Memory B cell (primary cell): ENCODE results near the gene PALD1.

Experiments
- ATAC-seq: fragments of 150-1000 bp; cut with Tn5 transposase; 2 replicates; pipeline ENCODE4 v1.10.0; 2021; ENCODE audit warnings: low read depth, mild to moderate bottlenecking, moderate library complexity
- DNase-seq, 2 donors: peaks; one replicate each; pipeline ENCODE4 v3.0.0; 2022; ENCODE audit warnings: low spot score in 2 of 2
- H3K27ac Mint-ChIP-seq: one replicate; pipeline ENCODE4 v1.8.0; 2022; ENCODE audit warnings: mild to moderate bottlenecking, moderate library complexity, mixed read lengths
- H3K27me3 Mint-ChIP-seq: one replicate; pipeline ENCODE4 v1.8.0; 2022; ENCODE audit warnings: mixed read lengths
- H3K36me3 Mint-ChIP-seq: one replicate; pipeline ENCODE4 v1.8.0; 2022; ENCODE audit warnings: mild to moderate bottlenecking, mixed read lengths
- H3K4me1 Mint-ChIP-seq: one replicate; pipeline ENCODE4 v1.8.0; 2022; ENCODE audit warnings: mixed read lengths
- H3K4me3 Mint-ChIP-seq: one replicate; pipeline ENCODE4 v1.8.0; 2022; ENCODE audit warnings: mild to moderate bottlenecking, moderate library complexity, mixed read lengths
- H3K9me3 Mint-ChIP-seq: one replicate; pipeline ENCODE4 v1.8.0; 2022; ENCODE audit warnings: mixed read lengths

Gene PALD1

GRCh38 chr10:70587045-70587658 lies 108.6 kb downstream of the PALD1 start:
- DNase-seq: no peak
- H3K4me3 Mint-ChIP-seq: no peak overlapping the region
- H3K36me3 Mint-ChIP-seq: no peaks in the 10 kb centered on the region
- no peaks in the 10 kb centered on the region for H3K4me1 Mint-ChIP-seq
- H3K27me3 Mint-ChIP-seq: peaks cover 15% of the 10 kb centered on the region
- ATAC-seq: no peak
- H3K9me3 Mint-ChIP-seq: no peaks in the 10 kb centered on the region
- no peak overlapping the region for H3K27ac Mint-ChIP-seq

- ATAC-seq (no peak), DNase-seq (no peak)
- no peaks in the 10 kb centered on the region for H3K4me1 Mint-ChIP-seq
- H3K4me3 Mint-ChIP-seq: no peak overlapping the region
- H3K27ac Mint-ChIP-seq: no peak overlapping the region
- H3K27me3 Mint-ChIP-seq: peaks cover 19% of the 10 kb centered on the region
- H3K9me3 Mint-ChIP-seq: no peaks in the 10 kb centered on the region
- no peaks in the 10 kb centered on the region for H3K36me3 Mint-ChIP-seq
Observed at GRCh38 chr10:70588255-70588654, 109.7 kb downstream of the PALD1 start.

- H3K27me3 Mint-ChIP-seq: peaks cover 19% of the 10 kb centered on the region
- H3K27ac Mint-ChIP-seq: no peak overlapping the region
- H3K4me3 Mint-ChIP-seq: no peak overlapping the region
- H3K4me1 Mint-ChIP-seq: no peaks in the 10 kb centered on the region
- ATAC-seq (no peak), DNase-seq (no peak)
- no peaks in the 10 kb centered on the region for H3K36me3 Mint-ChIP-seq
- no peaks in the 10 kb centered on the region for H3K9me3 Mint-ChIP-seq
Observed at GRCh38 chr10:70588859-70589570, 110.4 kb downstream of the PALD1 start.

GRCh38 chr10:70589762-70590654 lies 111.4 kb downstream of the PALD1 start:
- Mint-ChIP-seq H3K4me1 (peaks cover 4% of the 10 kb centered on the region), H3K4me3 (no peak overlapping the region), H3K27ac (no peak overlapping the region), H3K9me3 (no peaks in the 10 kb centered on the region), H3K36me3 (no peaks in the 10 kb centered on the region), H3K27me3 (peaks cover 22% of the 10 kb centered on the region)
- ATAC-seq (no peak), DNase-seq (no peak)

GRCh38 chr10:70590655-70591416 lies 112.3 kb downstream of the PALD1 start:
- Mint-ChIP-seq H3K4me1 (peaks cover 5% of the 10 kb centered on the region), H3K27me3 (peaks cover 24% of the 10 kb centered on the region), H3K4me3 (no peak overlapping the region), H3K27ac (no peak overlapping the region), H3K36me3 (no peaks in the 10 kb centered on the region), H3K9me3 (no peaks in the 10 kb centered on the region)
- DNase-seq: no peak
- no peak for ATAC-seq

- peaks cover 5% of the 10 kb centered on the region for H3K4me1 Mint-ChIP-seq
- H3K36me3 Mint-ChIP-seq: no peaks in the 10 kb centered on the region
- ATAC-seq: no peak
- H3K9me3 Mint-ChIP-seq: no peaks in the 10 kb centered on the region
- H3K4me3 Mint-ChIP-seq: no peak overlapping the region
- H3K27me3 Mint-ChIP-seq: peaks cover 24% of the 10 kb centered on the region
- H3K27ac Mint-ChIP-seq: no peak overlapping the region
- DNase-seq: no peak
Observed at GRCh38 chr10:70592186-70592735, 113.7 kb downstream of the PALD1 start.

- H3K27ac Mint-ChIP-seq: no peak overlapping the region
- ATAC-seq: no peak
Observed at GRCh38 chr10:70592746-70593512, 114.4 kb downstream of the PALD1 start.

GRCh38 chr10:70593513-70593890 lies 114.9 kb downstream of the PALD1 start:
- H3K27me3 Mint-ChIP-seq: peaks cover 22% of the 10 kb centered on the region
- no peaks in the 10 kb centered on the region for H3K9me3 Mint-ChIP-seq
- DNase-seq (no peak), ATAC-seq (no peak)
- H3K27ac Mint-ChIP-seq: no peak overlapping the region
- no peak overlapping the region for H3K4me3 Mint-ChIP-seq
- H3K4me1 Mint-ChIP-seq: peaks cover 5% of the 10 kb centered on the region
- no peaks in the 10 kb centered on the region for H3K36me3 Mint-ChIP-seq

More at GRCh38 chr10:70592746-70593512, 114.4 kb downstream of the PALD1 start:
- Mint-ChIP-seq H3K36me3 (no peaks in the 10 kb centered on the region), H3K9me3 (no peaks in the 10 kb centered on the region), H3K4me3 (no peak overlapping the region), H3K27me3 (peaks cover 22% of the 10 kb centered on the region), H3K4me1 (peaks cover 5% of the 10 kb centered on the region)
- DNase-seq: no peak

- peaks cover 5% of the 10 kb centered on the region for H3K4me1 Mint-ChIP-seq
- ATAC-seq (no peak), DNase-seq (no peak)
- no peaks in the 10 kb centered on the region for H3K9me3 Mint-ChIP-seq
- H3K36me3 Mint-ChIP-seq: no peaks in the 10 kb centered on the region
- H3K27ac Mint-ChIP-seq: no peak overlapping the region
- H3K27me3 Mint-ChIP-seq: peaks cover 19% of the 10 kb centered on the region
- no peak overlapping the region for H3K4me3 Mint-ChIP-seq
Observed at GRCh38 chr10:70594161-70594560, 115.6 kb downstream of the PALD1 start.

- Mint-ChIP-seq H3K27ac (no peak overlapping the region), H3K36me3 (no peaks in the 10 kb centered on the region), H3K4me1 (peaks cover 5% of the 10 kb centered on the region), H3K4me3 (no peak overlapping the region), H3K27me3 (peaks cover 14% of the 10 kb centered on the region), H3K9me3 (no peaks in the 10 kb centered on the region)
- DNase-seq (no peak), ATAC-seq (no peak)
Observed at GRCh38 chr10:70595566-70596016, 117.0 kb downstream of the PALD1 start.

GRCh38 chr10:70596110-70596798 lies 117.7 kb downstream of the PALD1 start:
- Mint-ChIP-seq H3K27me3 (peaks cover 11% of the 10 kb centered on the region), H3K4me1 (peaks cover 5% of the 10 kb centered on the region), H3K27ac (no peak overlapping the region), H3K9me3 (no peaks in the 10 kb centered on the region), H3K4me3 (no peak overlapping the region), H3K36me3 (no peaks in the 10 kb centered on the region)
- DNase-seq (no peak), ATAC-seq (no peak)

GRCh38 chr10:70596860-70597809 lies 118.6 kb downstream of the PALD1 start:
- H3K36me3 Mint-ChIP-seq: no peaks in the 10 kb centered on the region
- peaks cover 5% of the 10 kb centered on the region for H3K4me1 Mint-ChIP-seq
- ATAC-seq: no peak
- no peaks in the 10 kb centered on the region for H3K9me3 Mint-ChIP-seq
- peaks cover 10% of the 10 kb centered on the region for H3K27me3 Mint-ChIP-seq
- H3K4me3 Mint-ChIP-seq: no peak overlapping the region
- no peak for DNase-seq
- H3K27ac Mint-ChIP-seq: no peak overlapping the region
